ENCODE data around the gene PHLDB1. TPM values are rescaled to one million over a fixed set of nuclear protein-coding genes. Genes with fewer than 3 reads are reported as not detected.
"Not testable (repeated sequence)": the region's sequence is repeated elsewhere in the genome, so short reads cannot be mapped to it uniquely, and the experiment has no call there.

Gene PHLDB1
- total RNA-seq, 1 donor from 2014 or later, result 7.5 TPM

DNA sequence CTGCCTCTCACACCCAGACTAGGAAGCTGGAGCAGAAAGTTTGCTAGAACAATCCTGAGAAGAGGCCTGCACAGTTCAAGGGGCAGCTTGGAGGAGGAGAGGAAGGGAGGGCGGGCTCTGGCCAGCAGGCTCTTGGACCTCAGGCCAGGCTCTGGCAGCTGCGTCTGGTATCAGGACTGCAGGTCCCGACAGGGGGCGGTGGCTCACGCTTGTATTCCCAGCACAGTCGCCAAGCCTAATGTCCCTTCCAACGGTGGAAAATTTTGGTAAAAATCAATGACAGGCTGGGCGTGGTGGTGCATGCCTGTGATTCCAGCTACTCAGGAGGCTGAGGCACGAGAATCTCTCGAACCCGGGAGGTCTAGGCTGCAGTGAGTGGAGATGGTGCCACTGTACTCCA is 71.5 kb downstream of the PHLDB1 start:
- ATAC-seq, result peak; percentile 85
- DNase-seq (ENCODE audit: low spot score), result peak; percentile 81

DNA sequence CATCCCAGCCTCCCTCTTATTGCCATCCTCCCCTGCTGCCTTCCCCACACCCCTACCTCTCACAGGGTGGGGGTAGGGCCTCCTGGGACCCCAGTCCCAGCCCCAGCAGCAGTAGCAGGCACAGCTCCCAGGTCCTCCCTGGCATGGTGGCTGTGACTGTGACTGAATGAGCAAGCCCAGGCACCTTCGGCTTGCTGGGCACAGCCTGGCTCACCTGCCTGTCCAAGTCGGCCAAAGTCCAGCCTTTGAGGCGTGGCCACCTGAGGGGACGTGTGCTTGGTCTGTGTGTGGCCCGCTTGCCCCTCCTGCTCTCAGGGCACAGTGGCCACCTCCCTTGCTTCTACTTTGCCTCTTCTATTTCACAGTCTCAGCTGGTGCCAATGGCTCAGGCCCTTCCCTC is 72.1 kb downstream of the PHLDB1 start, which contains the start of gene TREH:
TSS of gene TREH (minus strand) at position 168 of the 400 bp plus-strand sequence. CDS start at position 145, 23 bp downstream.
- ATAC-seq, result peak; percentile 93
- DNase-seq (ENCODE audit: low spot score), result peak; percentile 91

DNA sequence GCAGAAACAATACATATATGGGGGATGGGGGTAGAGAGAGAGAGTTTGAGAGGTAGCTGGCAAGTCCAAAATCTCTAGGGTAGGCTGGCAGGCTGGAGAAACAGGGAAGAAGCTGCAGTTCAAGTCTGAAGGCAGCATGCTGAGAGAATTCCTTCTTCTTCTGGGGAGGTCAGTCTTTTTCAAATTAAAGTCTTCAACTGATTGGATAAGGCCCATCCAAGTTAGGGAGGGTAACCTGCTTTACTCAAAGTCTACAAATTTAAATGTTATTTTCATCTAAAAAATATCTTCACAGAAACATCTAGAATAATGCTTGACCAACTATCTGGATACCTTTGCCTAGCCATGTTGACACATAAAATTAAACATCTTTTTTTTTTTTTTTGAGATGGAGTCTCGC is 75.0 kb downstream of the PHLDB1 start:
- no peak for ATAC-seq
- DNase-seq (ENCODE audit: low spot score), result no peak

DNA sequence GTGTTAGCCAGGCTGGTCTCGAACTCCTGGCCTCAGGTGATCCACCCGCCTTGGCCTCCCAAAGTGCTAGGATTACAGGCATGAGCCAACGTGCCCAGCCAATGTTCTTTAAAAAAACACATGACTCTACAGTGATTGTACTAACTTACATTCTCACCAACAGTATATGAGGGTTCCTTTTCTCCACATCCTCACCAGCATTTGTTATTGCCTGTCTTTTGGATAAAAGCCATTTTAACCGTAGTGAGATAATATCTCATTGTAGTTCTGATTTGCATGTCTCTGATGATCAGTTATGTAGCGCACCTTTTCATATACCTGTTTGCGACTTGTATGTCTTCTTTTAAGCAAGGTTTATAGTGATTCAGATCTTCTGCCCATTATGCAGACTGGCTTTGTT is 75.5 kb downstream of the PHLDB1 start:
- not testable (repeated sequence) for ATAC-seq; DNase-seq (ENCODE audit: low spot score)

DNA sequence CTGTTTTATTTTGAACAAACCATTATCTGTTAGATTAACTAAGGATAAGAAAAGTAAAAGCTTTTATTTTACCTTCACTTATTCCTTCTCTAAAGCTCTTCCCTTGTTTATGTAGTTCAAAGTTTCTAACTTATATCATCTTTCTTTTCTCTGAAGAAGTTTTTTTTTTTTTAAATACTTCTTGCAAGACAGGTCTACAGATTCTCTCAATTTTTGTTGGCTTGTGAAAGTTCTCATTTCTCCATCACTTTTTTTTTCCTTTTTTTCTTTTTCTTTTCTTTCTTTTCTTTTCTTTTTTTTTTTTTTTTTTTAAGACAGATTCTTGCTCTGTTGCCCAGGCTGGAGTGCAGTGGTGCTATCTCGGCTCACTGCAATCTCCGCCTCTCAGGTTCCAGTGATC is 76.8 kb downstream of the PHLDB1 start:
- ATAC-seq (no peak), DNase-seq (ENCODE audit: low spot score) (no peak)

DNA sequence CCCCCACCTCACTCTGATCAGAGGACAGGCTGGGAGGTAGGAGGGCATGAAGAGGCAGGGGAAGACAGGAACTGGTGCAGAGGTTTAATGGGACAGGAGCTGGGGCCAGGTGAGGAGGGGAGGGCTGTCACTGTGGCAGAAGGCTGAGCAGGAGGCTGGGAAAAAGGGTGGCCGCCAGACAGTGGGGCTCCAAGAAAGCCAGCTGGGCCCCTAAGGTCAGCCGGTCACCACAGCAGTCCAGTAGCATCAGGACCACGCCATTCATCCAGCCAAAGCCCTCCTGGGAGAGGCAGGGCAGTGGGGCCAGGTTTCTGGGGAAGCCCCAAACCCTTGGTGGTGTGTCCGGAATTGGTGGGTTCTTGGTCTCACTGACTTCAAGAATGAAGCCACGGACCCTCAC is 80.5 kb downstream of the PHLDB1 start:
- DNase-seq (ENCODE audit: low spot score) (no peak), ATAC-seq (no peak)

DNA sequence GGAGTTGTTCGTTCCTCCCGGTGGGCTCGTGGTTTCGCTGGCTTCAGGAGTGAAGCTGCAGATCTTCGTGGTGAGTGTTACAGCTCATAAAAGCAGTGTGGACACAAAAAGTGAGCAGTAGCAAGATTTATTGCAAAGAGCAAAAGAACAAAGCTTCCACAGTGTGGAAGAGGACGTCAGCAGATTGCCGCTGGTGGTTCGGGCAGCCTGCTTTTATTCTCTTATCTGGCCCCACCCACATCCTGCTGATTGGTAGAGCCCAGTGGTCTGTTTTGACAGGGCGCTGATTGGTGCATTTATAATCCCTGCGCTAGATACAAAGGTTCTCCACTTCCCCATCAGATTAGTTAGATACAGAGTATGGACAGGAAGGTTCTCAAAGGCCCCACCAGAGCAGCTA is 80.9 kb downstream of the PHLDB1 start:
- not testable (repeated sequence) for ATAC-seq; DNase-seq (ENCODE audit: low spot score)

DNA sequence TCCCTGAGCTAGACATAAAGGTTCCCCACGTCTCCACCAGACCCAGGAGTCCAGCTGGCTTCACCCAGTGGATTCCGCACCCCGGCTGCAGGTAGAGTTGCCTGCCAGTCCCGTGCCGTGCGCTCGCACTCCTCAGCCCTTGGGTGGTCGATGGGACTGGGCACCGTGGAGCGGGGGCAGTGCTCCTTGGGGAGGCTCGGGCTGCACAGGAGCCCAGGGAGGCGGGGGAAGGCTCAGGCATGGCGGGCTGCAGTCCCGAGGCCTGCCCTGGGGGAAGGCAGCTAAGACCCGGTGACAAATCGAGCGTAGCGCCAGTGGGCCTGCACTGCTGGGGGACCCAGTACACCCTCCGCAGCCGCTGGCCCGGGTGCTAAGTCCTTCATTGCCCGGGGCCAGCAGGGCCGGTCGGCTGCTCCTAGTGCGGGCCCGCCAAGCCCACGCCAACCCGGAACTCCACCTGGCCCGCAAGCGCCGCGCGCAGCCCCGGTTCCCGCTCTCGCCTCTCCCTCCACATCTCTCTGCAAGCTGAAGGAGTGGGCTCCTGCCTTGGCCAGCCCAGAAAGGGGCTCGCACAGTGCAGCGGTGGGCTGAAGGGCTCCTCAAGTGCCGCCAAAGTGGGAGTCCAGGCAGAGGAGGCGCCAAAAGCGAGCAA is 81.6 kb downstream of the PHLDB1 start:
- ATAC-seq (no peak), DNase-seq (ENCODE audit: low spot score) (no peak)

DNA sequence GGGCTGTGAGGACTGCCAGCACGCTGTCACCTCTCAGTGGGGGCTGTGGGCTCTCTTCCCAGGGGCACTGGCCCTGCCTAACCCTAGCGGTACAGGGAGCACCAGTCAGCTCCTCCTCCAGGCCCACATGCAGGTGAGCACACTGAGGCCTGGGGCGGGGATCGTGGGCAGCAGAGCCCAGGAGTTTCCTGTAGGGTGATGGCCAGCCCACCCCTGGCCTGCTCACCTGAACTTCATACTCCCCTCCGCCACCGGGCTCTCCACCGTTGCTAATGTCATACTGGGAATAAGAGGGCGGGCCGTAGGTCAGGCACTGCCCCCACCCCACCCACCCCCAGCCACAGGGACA is 82.1 kb downstream of the PHLDB1 start:
- ATAC-seq (peak; percentile 12), DNase-seq (ENCODE audit: low spot score) (no peak)

DNA sequence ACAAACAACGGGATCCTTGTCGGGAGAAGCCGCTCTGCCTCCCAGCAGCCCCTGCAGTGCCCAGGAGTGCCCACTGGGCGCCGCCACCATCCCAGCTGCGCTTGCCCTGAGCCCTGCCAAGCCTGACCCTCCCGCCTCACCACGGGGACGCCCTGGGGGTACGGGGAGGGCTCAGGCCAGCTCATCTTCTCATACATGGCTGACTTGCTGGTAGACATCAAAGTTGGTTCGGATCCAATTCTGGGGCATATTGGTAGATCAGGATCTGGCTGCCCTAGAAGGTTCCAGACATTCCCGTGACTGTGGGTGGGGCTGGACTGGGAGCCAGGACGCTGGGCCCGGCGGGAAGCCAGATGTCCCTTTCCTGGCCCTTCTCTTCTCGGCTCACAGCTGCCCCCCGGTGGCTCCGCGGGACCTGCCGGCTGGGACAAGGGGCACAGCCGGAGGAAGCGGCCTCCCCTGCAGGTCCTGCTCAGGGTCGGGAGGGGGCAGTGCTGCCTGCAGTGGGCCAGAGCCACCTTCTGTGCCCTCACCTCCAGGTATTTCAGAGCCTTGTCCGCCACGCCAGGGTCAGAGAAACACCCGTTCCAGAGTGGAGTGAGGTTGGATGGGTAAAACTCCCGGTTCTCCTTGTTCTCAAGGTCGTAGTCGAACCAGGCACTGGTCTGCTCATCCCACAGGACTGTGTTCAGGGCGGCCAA is 82.6 kb downstream of the PHLDB1 start:
- peak; percentile 99 for DNase-seq (ENCODE audit: low spot score)
- peak; percentile 96 for ATAC-seq

DNA sequence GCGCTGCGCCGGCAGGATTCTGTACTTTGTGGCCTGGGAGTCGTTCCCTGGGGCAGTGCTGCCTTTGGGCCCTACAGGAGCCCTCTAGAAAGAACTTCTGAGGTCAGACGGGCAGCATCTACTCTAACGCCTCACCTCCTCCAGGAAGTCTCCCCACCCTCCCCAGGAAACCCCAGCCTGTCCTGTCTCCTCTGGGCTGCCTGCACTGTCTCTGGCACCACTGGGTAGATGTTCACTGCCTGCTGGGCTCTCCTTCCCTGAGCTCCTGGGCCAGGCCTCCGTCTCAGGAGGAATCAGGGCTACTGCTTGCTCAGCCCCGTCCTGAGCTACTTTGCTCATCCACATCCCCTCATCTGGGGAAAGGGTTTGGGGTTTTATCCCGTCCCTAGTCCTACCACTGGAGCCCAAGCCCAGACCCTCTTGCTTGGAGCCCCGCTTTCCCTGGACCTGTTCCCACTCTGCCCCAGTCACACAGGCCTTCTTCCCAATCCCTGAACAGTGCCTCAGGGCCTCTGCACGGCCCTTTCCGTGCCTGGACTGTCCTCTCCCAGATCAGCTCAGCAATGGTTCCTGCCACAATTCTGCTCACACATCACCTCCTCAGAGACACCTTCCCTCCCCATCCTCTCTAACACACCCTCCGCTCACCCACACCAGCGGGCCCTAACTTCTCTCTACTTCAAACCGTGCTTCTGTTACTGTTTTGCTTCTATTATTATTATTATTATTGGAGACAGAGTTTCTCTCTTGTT is 83.3 kb downstream of the PHLDB1 start:
- DNase-seq (ENCODE audit: low spot score) (no peak), ATAC-seq (no peak)

DNA sequence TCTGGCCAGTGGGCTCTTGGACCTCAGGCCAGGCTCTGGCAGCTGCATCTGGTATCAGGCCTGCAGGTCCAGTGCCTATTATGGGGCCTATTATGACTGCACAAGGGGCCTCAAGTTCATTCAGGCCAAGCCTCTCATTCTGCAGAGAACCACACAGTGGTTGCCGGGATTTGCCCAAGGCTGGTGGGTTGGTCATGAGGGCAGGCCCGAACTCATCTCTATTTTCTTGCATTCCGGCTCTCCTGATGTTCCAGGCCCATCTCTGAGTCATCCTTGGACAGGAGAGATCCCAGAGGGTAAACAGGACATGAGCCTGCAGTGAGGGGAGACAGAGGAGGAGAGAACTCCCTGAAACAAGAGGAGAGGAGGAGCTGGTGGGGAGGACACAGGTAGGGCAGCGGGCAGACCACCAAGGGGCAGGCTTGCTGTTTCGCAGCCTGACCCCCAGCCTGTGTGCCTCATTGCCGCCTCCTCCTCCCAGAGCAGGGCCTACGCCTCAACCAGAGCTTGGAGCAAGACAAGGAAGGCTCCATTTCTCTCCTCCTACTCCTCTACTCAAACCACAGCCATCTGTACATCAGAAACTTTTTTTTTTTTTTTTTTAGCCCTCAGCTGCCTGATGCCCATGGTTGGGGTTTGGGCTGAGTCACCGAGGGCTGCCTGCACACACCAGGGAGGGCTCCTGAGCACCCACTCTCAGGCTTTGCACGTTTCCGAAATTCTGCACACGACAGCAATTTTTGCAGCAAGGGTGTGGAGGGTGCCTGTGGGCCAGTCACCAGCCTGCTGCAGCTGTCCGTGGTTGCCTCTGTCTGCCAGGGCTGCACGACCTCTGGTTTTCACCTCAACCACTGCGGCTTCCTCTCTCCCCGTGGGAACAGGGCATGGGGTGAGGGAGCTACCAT is 84.8 kb downstream of the PHLDB1 start:
- no peak for DNase-seq (ENCODE audit: low spot score)
- ATAC-seq, result no peak

DNA sequence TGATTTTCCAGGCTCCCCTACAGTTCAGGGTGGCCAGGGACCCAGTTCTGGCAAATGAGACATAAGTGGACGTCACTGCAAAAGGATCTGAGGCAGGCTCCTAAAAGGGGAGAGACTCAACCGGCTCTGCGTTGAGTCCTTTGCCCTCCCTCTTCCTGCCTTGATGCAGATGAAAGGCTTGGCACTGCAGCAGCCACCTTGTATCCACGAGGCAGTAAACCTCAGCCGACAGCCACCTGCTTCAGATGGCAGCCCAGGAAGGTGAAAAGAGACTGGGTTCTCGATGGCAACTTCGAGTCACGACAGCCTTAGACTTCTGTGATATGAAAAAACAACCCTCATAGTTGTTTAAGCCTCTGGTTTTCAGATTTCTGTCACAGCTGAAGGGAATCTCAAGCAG is 86.8 kb downstream of the PHLDB1 start:
- no peak for DNase-seq (ENCODE audit: low spot score)
- ATAC-seq, result no peak

DNA sequence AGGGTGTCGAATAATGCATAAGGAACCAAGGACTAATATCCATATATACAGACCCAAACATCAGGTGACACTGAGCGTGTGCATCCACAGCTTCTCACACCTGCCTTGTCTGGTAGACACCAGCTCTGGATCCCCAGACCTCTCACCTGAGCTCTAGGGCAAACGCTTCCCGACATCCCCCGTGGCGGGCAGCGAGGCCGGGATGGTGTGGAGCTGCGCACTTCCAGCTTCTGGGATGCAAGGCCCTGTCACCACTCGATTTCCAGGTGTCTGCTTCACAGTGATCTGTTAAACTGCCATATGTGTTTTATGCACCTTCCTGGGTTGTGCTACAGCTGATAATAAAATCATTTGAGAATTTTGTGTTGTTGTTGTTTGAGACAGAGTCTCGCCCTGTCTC is 87.4 kb downstream of the PHLDB1 start:
- DNase-seq (ENCODE audit: low spot score) (no peak), ATAC-seq (no peak)

DNA sequence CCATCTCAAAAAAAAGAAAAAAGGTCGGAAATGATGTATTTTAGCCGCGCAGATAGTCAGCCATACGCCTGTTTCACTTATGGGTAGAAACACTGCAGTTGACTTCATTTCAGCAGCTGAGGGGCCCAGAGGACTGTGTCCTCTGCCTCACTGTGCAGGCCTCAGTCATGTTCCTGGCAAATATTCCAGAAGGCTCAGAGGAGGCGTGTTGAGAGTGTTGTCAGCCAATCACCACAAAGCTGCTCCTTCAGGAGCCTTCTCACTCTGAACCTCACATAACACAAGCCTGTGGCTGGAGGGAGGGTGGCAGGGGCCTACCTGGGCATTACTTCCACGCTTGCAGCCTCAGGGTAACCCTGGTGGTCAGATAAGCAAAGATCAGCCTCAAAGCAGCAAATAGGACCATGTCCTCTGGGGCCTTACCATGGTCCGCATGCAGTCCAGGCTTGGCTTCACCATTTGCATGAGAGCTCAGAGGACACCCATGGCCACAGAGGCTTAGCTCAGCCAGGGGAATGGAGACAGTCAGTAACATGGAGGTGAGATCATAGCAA is 89.3 kb downstream of the PHLDB1 start:
- DNase-seq (ENCODE audit: low spot score), result no peak
- no peak for ATAC-seq

DNA sequence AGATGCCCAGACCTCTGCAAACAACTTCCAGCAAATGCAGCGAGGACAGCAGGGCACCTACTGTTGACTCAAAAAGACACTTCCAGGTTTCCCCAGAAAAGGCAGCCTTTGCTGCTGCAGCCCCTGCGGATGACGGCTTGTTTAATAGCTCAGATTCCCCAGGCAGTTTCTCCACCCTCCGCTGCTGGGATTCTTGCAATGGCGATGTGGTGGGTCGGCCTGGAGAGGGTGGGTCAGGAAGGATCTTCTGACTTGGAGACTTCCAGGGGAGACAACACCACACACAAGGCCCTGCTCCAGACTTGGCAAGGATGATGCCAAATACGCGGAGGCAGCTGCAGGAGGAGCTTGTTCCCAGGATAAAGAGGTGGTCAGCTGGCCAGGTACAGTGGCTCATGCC is 89.9 kb downstream of the PHLDB1 start:
- no peak for ATAC-seq
- no peak for DNase-seq (ENCODE audit: low spot score)

DNA sequence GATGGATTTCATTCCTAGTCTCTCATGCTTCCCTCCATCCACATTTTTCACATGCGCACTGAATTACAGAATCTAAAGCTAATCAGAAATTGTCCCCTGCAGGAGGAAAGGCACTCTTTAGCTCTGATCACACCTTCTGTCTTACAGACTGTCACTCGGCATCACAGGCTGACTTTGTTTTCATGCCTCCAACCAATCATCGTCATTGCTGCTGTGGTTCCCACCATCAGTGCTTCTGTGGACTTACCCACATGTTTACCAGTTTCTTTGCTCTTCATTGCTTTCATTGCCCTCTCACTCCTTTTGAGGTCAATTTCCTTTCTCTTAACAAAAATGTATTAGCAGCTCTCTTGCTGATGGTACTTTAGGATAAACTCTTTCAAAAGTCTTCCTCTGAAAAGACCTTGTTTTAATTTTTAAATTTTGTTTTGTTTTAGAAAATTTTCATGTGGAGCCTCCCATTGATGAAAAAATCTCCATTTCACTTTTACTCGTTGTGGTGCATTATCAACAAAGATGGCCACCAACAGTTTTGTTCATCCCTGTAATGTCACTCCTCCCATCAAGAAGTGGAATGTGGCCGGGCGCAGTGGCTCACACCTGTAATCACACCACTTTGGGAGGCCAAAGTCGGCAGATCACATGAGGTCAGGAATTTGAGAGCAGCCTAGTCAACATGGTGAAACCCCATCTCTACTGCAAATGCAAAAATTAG is 92.2 kb downstream of the PHLDB1 start:
- ATAC-seq, result no peak
- no peak for DNase-seq (ENCODE audit: low spot score)

DNA sequence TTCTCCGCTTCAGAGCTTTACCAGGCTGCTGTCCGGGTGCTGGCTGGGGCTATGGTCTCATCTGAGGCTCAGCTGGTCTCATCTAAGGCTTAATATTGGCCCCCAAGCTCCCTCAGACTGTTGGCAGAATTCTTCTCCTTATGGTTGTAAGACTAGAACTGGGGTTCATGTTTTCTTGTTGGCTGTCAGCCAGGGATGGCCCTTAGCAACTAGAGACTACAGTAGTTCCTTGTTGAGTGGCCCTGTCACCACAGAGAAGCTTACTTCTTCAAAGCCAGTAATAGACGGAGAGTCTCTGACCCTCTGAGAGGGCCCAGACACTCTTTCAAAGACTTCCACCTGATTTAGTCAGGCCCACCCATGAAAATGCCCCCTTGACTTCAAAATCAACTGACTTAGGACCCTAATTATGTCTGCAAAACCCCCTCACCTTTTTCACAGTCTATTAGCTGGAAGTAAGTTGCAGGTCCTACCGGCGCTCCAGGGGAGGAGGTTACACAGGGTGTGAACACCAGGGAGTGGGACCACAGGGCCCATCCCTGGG is 96.2 kb downstream of the PHLDB1 start:
- ATAC-seq (peak; percentile 37), DNase-seq (ENCODE audit: low spot score) (no peak)

DNA sequence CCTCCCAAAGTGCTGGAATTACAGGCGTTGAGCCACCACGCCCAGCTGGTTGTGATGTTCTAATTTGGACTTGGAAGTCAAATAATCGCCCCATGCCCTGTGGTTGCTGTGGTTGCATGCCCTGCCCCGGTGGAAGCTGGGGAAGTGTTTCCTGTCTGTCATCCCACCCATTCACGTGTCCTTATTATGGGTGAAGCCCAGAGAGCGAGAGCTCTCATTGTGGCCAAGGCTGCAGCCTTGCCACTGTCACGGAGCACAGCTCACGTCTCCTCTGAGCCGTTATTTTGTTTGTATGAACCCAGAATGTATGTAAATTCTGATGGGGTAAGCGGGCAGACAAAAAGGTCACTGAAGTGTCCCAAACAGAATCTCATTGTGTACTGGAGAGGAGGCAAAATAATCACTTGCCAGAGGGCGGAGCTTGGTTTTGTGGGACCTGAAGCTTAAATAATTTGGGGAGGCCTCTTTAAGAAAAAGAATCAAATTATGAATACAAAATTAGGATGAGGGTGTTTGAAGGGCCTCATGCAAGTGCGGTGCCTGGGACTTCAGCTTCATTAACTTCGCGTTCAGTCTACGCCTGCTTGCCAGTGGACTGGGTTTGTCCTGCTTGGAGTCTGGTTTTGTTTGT is 97.8 kb downstream of the PHLDB1 start:
- ATAC-seq (peak; percentile 14), DNase-seq (ENCODE audit: low spot score) (no peak)

Data from left lobe of liver (tissue), 2 donors.